ENCODE data around the gene FGR. TPM values are rescaled to one million over a fixed set of nuclear protein-coding genes. Genes with fewer than 3 reads are reported as not detected.
A peak's percentile ranks its signal among the peaks of the same experiment; 100 is the strongest.

Gene FGR
- total and polyA plus RNA-seq, 8 donors, result 3.1 to 126 (median 4.7) TPM

- H3K27ac ChIP-seq, result no peak overlapping the region
- intact Hi-C loops (cut with DNase I), result loop anchor here (5.0 kb wide), 2 partner anchors 56 to 204 kb away; no protein-coding TSS in a partner anchor
- no peak for ATAC-seq
These were observed 28.2 kb downstream of the FGR start for GRCh38 chr1:27606708-27607238.

GRCh38 chr1:27605796-27606707 lies 28.9 kb downstream of the FGR start:
- peak; percentile 75 to 84 for TF ChIP-seq CTCF (IDR thresholded peaks at IDR 0.05)
- Histone ChIP-seq H3K36me3 (peaks cover 0 to under 1% of the 10 kb centered on the region in 2 donors), H3K27me3 (peaks cover 0 to 18% of the 10 kb centered on the region in 2 donors), H3K4me3 (no peak overlapping the region), H3K27ac (no peak overlapping the region), H3K4me1 (peaks cover 12 to 58% of the 10 kb centered on the region in 2 donors), H3K9me3 (no peaks in the 10 kb centered on the region)
- ATAC-seq (no peak), DNase-seq (peak in 3 of 4 donors; percentile 37 to 77 (median 65))
- intact Hi-C loops (cut with DNase I), result loop anchor here (5.0 kb wide), 2 partner anchors 56 to 204 kb away; no protein-coding TSS in a partner anchor

More at GRCh38 chr1:27606708-27607238, 28.2 kb downstream of the FGR start:
- Histone ChIP-seq H3K4me1 (peaks cover 6 to 51% of the 10 kb centered on the region in 2 donors), H3K4me3 (no peak overlapping the region), H3K9me3 (no peaks in the 10 kb centered on the region), H3K36me3 (peaks cover 0 to 8% of the 10 kb centered on the region in 2 donors), H3K27me3 (peaks cover 0 to 16% of the 10 kb centered on the region in 2 donors)
- DNase-seq, result peak in 1 of 4 donors; percentile 41
- no peak for TF ChIP-seq CTCF (IDR thresholded peaks at IDR 0.05)

GRCh38 chr1:27605300-27605766 lies 29.7 kb downstream of the FGR start:
- Histone ChIP-seq H3K4me1 (peaks cover 16 to 62% of the 10 kb centered on the region in 2 donors), H3K9me3 (no peaks in the 10 kb centered on the region), H3K36me3 (no peaks in the 10 kb centered on the region), H3K4me3 (no peak overlapping the region), H3K27me3 (peaks cover 0 to 18% of the 10 kb centered on the region in 2 donors), H3K27ac (no peak overlapping the region)
- intact Hi-C loops (cut with DNase I), result loop anchor here (5.0 kb wide), 2 partner anchors 57 to 203 kb away; no protein-coding TSS in a partner anchor
- no peak for TF ChIP-seq CTCF (IDR thresholded peaks at IDR 0.05)
- ATAC-seq (no peak), DNase-seq (no peak)

GRCh38 chr1:27604579-27605299 lies 30.2 kb downstream of the FGR start:
- ATAC-seq (no peak), DNase-seq (no peak)
- no peak for TF ChIP-seq CTCF (IDR thresholded peaks at IDR 0.05)
- H3K36me3 ChIP-seq, result no peaks in the 10 kb centered on the region
- H3K4me3 ChIP-seq, result peak overlapping the region in 1 of 2 donors; percentile 78
- H3K4me1 ChIP-seq, result peaks cover 18 to 62% of the 10 kb centered on the region in 2 donors
- H3K9me3 ChIP-seq, result no peaks in the 10 kb centered on the region
- peaks cover 0 to 18% of the 10 kb centered on the region in 2 donors for H3K27me3 ChIP-seq
- H3K27ac ChIP-seq, result no peak overlapping the region
- intact Hi-C loops (cut with DNase I), result loop anchor here (5.0 kb wide), 3 partner anchors 47 to 202 kb away; no protein-coding TSS in a partner anchor
